GM12878 (cell line): Measurements from ENCODE around the gene LDLRAD4.

Source experiments
- BRCA1 ChIP-seq: IDR thresholded peaks from 2 replicates; pipeline ENCODE4 v1.6.1; 2011; ENCODE audit warnings: low read depth, low read length, improper control_type of control experiment
- CEBPB ChIP-seq, 2 experiments: fragments of 150-350 bp in 1 of 2; IDR thresholded peaks; 2 replicates each; pipeline ENCODE4 v1.6.1; 2012 to 2014; ENCODE audit warnings: low read depth in 2 of 2, low read length in 2 of 2, borderline replicate concordance in 1 of 2, inconsistent platforms in 1 of 2
- CHD1 ChIP-seq: IDR thresholded peaks from 2 replicates; pipeline ENCODE4 v1.6.1; 2012; ENCODE audit warnings: low read depth, low read length, improper control_type of control experiment
- EZH2 ChIP-seq: IDR thresholded peaks from 2 replicates; pipeline ENCODE4 v1.6.1; 2012; ENCODE audit warnings: low read depth, mild to moderate bottlenecking, control low read depth, inconsistent platforms, low read length, borderline replicate concordance; ENCODE audit not compliant: control insufficient read depth
- JUND ChIP-seq: IDR thresholded peaks from 2 replicates; pipeline ENCODE4 v1.6.1; 2012; ENCODE audit warnings: low read depth, mild to moderate bottlenecking, low read length, improper control_type of control experiment, moderate library complexity
- MEF2A ChIP-seq: IDR thresholded peaks from 2 replicates; pipeline ENCODE4 v1.6.1; 2011; ENCODE audit warnings: low read depth, mild to moderate bottlenecking, low read length, moderate library complexity; ENCODE audit not compliant: insufficient read depth
- POLR2A ChIP-seq: IDR thresholded peaks from 2 replicates; pipeline ENCODE4 v1.6.1; 2011; ENCODE audit warnings: low read depth, mild to moderate bottlenecking, low read length
- SIX5 ChIP-seq: IDR thresholded peaks from 2 replicates; pipeline ENCODE4 v1.6.1; 2011; ENCODE audit warnings: mild to moderate bottlenecking, low read depth, low read length, moderate library complexity; ENCODE audit not compliant: severe bottlenecking
- WRNIP1 ChIP-seq: IDR thresholded peaks from 2 replicates; pipeline ENCODE4 v1.6.1; 2011; ENCODE audit warnings: low read depth, low read length, improper control_type of control experiment, borderline replicate concordance
- YY1 ChIP-seq: IDR thresholded peaks from 2 replicates; pipeline ENCODE4 v1.6.1; 2011; ENCODE audit warnings: low read depth, mild to moderate bottlenecking, low read length
- ZNF274 ChIP-seq: IDR thresholded peaks from one replicate; pipeline ENCODE4 v1.8.0; 2011; ENCODE audit not compliant: insufficient read length, insufficient read depth
- TF ChIP-seq, protein P1 (sequence below): IDR thresholded peaks from 2 replicates; pipeline ENCODE4 v1.6.1; 2012; ENCODE audit warnings: mild to moderate bottlenecking, low read depth, low read length
- TF ChIP-seq, protein P2 (sequence below): fragments of 450-650 bp; IDR thresholded peaks from 2 replicates; pipeline ENCODE4 v1.6.1; 2016; ENCODE audit warnings: mild to moderate bottlenecking, moderate library complexity, borderline replicate concordance

DNA sequence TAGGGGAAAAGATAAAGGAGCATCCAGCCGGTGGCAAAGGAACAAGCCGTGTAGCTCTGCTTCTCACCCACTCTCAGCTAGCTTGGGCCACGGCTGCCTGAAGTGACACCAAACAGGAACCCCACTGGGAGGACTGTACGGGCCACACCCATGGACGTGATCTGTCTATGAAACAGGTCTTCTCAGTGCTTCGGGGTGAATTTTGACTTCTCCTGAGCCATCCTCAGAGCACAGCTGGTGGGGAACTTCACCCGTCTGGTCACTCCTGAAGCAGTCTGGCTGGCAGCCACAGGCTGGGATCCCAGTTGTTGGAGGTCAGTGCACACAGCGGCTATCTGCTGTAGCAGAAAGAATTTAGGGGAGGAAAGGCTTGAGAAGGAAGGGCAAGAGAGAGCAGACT, 284.0 kb downstream of the LDLRAD4 start:
- TF ChIP-seq WRNIP1, result no peak
- TF ChIP-seq, protein P1, sequence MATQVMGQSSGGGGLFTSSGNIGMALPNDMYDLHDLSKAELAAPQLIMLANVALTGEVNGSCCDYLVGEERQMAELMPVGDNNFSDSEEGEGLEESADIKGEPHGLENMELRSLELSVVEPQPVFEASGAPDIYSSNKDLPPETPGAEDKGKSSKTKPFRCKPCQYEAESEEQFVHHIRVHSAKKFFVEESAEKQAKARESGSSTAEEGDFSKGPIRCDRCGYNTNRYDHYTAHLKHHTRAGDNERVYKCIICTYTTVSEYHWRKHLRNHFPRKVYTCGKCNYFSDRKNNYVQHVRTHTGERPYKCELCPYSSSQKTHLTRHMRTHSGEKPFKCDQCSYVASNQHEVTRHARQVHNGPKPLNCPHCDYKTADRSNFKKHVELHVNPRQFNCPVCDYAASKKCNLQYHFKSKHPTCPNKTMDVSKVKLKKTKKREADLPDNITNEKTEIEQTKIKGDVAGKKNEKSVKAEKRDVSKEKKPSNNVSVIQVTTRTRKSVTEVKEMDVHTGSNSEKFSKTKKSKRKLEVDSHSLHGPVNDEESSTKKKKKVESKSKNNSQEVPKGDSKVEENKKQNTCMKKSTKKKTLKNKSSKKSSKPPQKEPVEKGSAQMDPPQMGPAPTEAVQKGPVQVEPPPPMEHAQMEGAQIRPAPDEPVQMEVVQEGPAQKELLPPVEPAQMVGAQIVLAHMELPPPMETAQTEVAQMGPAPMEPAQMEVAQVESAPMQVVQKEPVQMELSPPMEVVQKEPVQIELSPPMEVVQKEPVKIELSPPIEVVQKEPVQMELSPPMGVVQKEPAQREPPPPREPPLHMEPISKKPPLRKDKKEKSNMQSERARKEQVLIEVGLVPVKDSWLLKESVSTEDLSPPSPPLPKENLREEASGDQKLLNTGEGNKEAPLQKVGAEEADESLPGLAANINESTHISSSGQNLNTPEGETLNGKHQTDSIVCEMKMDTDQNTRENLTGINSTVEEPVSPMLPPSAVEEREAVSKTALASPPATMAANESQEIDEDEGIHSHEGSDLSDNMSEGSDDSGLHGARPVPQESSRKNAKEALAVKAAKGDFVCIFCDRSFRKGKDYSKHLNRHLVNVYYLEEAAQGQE, result no peak
- no peak for TF ChIP-seq SIX5
- no peak for TF ChIP-seq CHD1
- no peak for TF ChIP-seq EZH2
- no peak for TF ChIP-seq BRCA1
- no peak for TF ChIP-seq ZNF274
- TF ChIP-seq MEF2A, result no peak
- no peak for TF ChIP-seq JUND
- no peak for TF ChIP-seq YY1
- no peak for TF ChIP-seq CEBPB (IDR thresholded peaks at IDR 0.05; ENCODE audit: borderline replicate concordance in 1 of 2, low read depth in 2 of 2, low read length in 2 of 2)
- TF ChIP-seq, protein P2, sequence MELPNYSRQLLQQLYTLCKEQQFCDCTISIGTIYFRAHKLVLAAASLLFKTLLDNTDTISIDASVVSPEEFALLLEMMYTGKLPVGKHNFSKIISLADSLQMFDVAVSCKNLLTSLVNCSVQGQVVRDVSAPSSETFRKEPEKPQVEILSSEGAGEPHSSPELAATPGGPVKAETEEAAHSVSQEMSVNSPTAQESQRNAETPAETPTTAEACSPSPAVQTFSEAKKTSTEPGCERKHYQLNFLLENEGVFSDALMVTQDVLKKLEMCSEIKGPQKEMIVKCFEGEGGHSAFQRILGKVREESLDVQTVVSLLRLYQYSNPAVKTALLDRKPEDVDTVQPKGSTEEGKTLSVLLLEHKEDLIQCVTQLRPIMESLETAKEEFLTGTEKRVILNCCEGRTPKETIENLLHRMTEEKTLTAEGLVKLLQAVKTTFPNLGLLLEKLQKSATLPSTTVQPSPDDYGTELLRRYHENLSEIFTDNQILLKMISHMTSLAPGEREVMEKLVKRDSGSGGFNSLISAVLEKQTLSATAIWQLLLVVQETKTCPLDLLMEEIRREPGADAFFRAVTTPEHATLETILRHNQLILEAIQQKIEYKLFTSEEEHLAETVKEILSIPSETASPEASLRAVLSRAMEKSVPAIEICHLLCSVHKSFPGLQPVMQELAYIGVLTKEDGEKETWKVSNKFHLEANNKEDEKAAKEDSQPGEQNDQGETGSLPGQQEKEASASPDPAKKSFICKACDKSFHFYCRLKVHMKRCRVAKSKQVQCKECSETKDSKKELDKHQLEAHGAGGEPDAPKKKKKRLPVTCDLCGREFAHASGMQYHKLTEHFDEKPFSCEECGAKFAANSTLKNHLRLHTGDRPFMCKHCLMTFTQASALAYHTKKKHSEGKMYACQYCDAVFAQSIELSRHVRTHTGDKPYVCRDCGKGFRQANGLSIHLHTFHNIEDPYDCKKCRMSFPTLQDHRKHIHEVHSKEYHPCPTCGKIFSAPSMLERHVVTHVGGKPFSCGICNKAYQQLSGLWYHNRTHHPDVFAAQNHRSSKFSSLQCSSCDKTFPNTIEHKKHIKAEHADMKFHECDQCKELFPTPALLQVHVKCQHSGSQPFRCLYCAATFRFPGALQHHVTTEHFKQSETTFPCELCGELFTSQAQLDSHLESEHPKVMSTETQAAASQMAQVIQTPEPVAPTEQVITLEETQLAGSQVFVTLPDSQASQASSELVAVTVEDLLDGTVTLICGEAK, result no peak
- no peak for TF ChIP-seq POLR2A
